H1 (cell line): Measurements from ENCODE around the gene ZNF213. TPM values are rescaled to one million over a fixed set of nuclear protein-coding genes. Genes with fewer than 3 reads are reported as not detected.

Source experiments
- CHD7 ChIP-seq: fragments of 300-600 bp; sonication (generic); IDR thresholded peaks from 2 replicates; pipeline ENCODE4 v1.7.1; 2012; ENCODE audit warnings: low read length, moderate library complexity, mild to moderate bottlenecking, inconsistent platforms; ENCODE audit not compliant: insufficient replicate concordance
- polyA plus RNA-seq, 7 experiments: library from polyadenylated mRNA; depleted of rRNA in 3 of 7; stranded (reverse) in 5 of 7; unstranded in 2 of 7; fragments of >200 nt in 5 of 7; fragments of 200-250 nt in 2 of 7; gene quantifications; 1 replicate in 5 of 7; 2 replicates in 1 of 7; 4 replicates in 1 of 7; pipeline versions ENCODE4 v1.2.1 to v1.2.3, GENCODE V29; 2011 to 2013; ENCODE audit warnings: missing spikeins in 2 of 7, mixed read lengths in 2 of 7
- total RNA-seq: library from RNA; stranded (reverse); fragmentation: NEBNext Ultra II Directional; extraction: Animal tissue kit (Norgen Biotek cat#: 25700); gene quantifications from 2 replicates; pipeline ENCODE4 v1.2.1, GENCODE V29; 2021

ZNF213 gene
- total and polyA plus RNA-seq, 2 of the 8 experiments (the other 6 are each of a cell fraction or from before 2014, with no cell fraction given) = 1.6 to 6.9 TPM

- no peak for TF ChIP-seq CHD7
These were observed 52.3 kb downstream of the ZNF213 start (continued) for GRCh38 chr16:3186946-3187690.
